GM19023 (cell line): ENCODE results near the gene PAWR.
"Not testable (repeated sequence)": the region's sequence is repeated elsewhere in the genome, so short reads cannot be mapped to it uniquely, and the experiment has no call there.

ENCODE experiments used
- ATAC-seq: cut with Tn5 transposase; IDR thresholded peaks from one replicate; pipeline ENCODE4 v1.9.1; 2021; ENCODE audit warnings: mild to moderate bottlenecking, moderate library complexity; ENCODE audit not compliant: unreplicated experiment

PAWR gene

GRCh38 chr12:79687711-79688260 is 3.0 kb downstream of the PAWR start:
- no peak for ATAC-seq

GRCh38 chr12:79686171-79686570 is 4.6 kb downstream of the PAWR start:
- no peak for ATAC-seq

- no peak for ATAC-seq
These were observed 5.7 kb downstream of the PAWR start for GRCh38 chr12:79685068-79685467.

- not testable (repeated sequence) for ATAC-seq
These were observed 6.4 kb downstream of the PAWR start for GRCh38 chr12:79684338-79684737.

GRCh38 chr12:79682593-79682992 is 8.2 kb downstream of the PAWR start:
- no peak for ATAC-seq

GRCh38 chr12:79681008-79681590 is 9.7 kb downstream of the PAWR start:
- no peak for ATAC-seq

GRCh38 chr12:79680051-79680450 is 10.7 kb downstream of the PAWR start:
- ATAC-seq, result no peak

GRCh38 chr12:79678306-79678705 is 12.5 kb downstream of the PAWR start:
- no peak for ATAC-seq

- no peak for ATAC-seq
These were observed 13.1 kb downstream of the PAWR start for GRCh38 chr12:79677672-79678071.

GRCh38 chr12:79676579-79676978 is 14.2 kb downstream of the PAWR start:
- no peak for ATAC-seq

GRCh38 chr12:79674629-79675028 is 16.1 kb downstream of the PAWR start:
- ATAC-seq, result no peak

GRCh38 chr12:79673354-79673753 is 17.4 kb downstream of the PAWR start:
- no peak for ATAC-seq

- no peak for ATAC-seq
These were observed 22.7 kb downstream of the PAWR start for GRCh38 chr12:79668113-79668512.

- ATAC-seq, result no peak
These were observed 25.4 kb downstream of the PAWR start for GRCh38 chr12:79665212-79665887.

- no peak for ATAC-seq
These were observed 26.2 kb downstream of the PAWR start for GRCh38 chr12:79664518-79664917.

- ATAC-seq, result no peak
These were observed 28.5 kb downstream of the PAWR start for GRCh38 chr12:79662046-79662811.

- no peak for ATAC-seq
These were observed 29.1 kb downstream of the PAWR start for GRCh38 chr12:79661629-79662028.

GRCh38 chr12:79659961-79660431 is 30.8 kb downstream of the PAWR start:
- no peak for ATAC-seq

GRCh38 chr12:79658221-79658620 is 32.5 kb downstream of the PAWR start:
- ATAC-seq, result no peak

- no peak for ATAC-seq
These were observed 33.6 kb downstream of the PAWR start for GRCh38 chr12:79657136-79657535.

- ATAC-seq, result no peak
These were observed 35.7 kb downstream of the PAWR start for GRCh38 chr12:79655036-79655435.

GRCh38 chr12:79652521-79652920 is 38.2 kb downstream of the PAWR start:
- no peak for ATAC-seq
